Glutamatergic neuron (in vitro differentiated cells): ENCODE data around the gene TMEM233. TPM values are rescaled to one million over a fixed set of nuclear protein-coding genes. Genes with fewer than 3 reads are reported as not detected.

Experiments
- DNase-seq: peaks from one replicate; pipeline ENCODE4 v3.0.0; 2022
- H3K27ac Mint-ChIP-seq: one replicate; pipeline ENCODE4 v1.8.0; 2020; ENCODE audit warnings: mild to moderate bottlenecking, mixed read lengths, inconsistent platforms; ENCODE audit not compliant: unreplicated experiment
- H3K27me3 Mint-ChIP-seq: one replicate; pipeline ENCODE4 v1.8.0; 2020; ENCODE audit warnings: mild to moderate bottlenecking, moderate library complexity, mixed read lengths, inconsistent platforms; ENCODE audit not compliant: unreplicated experiment
- H3K36me3 Mint-ChIP-seq: one replicate; pipeline ENCODE4 v1.8.0; 2020; ENCODE audit warnings: mild to moderate bottlenecking, mixed read lengths, inconsistent platforms; ENCODE audit not compliant: unreplicated experiment
- H3K4me1 Mint-ChIP-seq: one replicate; pipeline ENCODE4 v1.8.0; 2020; ENCODE audit warnings: mild to moderate bottlenecking, low read depth, mixed read lengths, inconsistent platforms; ENCODE audit not compliant: unreplicated experiment
- H3K4me3 Mint-ChIP-seq: one replicate; pipeline ENCODE4 v1.8.0; 2020; ENCODE audit warnings: mild to moderate bottlenecking, mixed read lengths, inconsistent platforms; ENCODE audit not compliant: unreplicated experiment
- H3K9me3 Mint-ChIP-seq: one replicate; pipeline ENCODE4 v1.8.0; 2020; ENCODE audit warnings: mild to moderate bottlenecking, moderate library complexity, mixed read lengths, inconsistent platforms; ENCODE audit not compliant: unreplicated experiment
- total RNA-seq: library from RNA; stranded (reverse); fragmentation: NEBNext Ultra II Directional; extraction: Animal tissue kit (Norgen Biotek cat#: 25700); gene quantifications from one replicate; pipeline ENCODE4 v1.2.1, GENCODE V29; 2021; ENCODE audit not compliant: unreplicated experiment
- TF ChIP-seq, protein P1 (sequence below): fragments of 200-600 bp; sonication (generic); IDR thresholded peaks from one replicate; pipeline ENCODE4 v1.5.0; 2021; ENCODE audit not compliant: partially characterized antibody, unreplicated experiment

The TMEM233 gene
- total RNA-seq, 1 donor from 2014 or later: not detected

GRCh38 chr12:119659289-119659897 lies 65.8 kb downstream of the TMEM233 start:
- DNase-seq: peak; percentile 47
- TF ChIP-seq, protein P1, sequence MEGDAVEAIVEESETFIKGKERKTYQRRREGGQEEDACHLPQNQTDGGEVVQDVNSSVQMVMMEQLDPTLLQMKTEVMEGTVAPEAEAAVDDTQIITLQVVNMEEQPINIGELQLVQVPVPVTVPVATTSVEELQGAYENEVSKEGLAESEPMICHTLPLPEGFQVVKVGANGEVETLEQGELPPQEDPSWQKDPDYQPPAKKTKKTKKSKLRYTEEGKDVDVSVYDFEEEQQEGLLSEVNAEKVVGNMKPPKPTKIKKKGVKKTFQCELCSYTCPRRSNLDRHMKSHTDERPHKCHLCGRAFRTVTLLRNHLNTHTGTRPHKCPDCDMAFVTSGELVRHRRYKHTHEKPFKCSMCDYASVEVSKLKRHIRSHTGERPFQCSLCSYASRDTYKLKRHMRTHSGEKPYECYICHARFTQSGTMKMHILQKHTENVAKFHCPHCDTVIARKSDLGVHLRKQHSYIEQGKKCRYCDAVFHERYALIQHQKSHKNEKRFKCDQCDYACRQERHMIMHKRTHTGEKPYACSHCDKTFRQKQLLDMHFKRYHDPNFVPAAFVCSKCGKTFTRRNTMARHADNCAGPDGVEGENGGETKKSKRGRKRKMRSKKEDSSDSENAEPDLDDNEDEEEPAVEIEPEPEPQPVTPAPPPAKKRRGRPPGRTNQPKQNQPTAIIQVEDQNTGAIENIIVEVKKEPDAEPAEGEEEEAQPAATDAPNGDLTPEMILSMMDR: peak; percentile 85
- H3K4me3 Mint-ChIP-seq: no peak overlapping the region
- no peaks in the 10 kb centered on the region for H3K27me3 Mint-ChIP-seq
- no peaks in the 10 kb centered on the region for H3K36me3 Mint-ChIP-seq
- H3K9me3 Mint-ChIP-seq: peaks cover under 1% of the 10 kb centered on the region
- H3K4me1 Mint-ChIP-seq: no peaks in the 10 kb centered on the region
- no peak overlapping the region for H3K27ac Mint-ChIP-seq

- H3K4me1 Mint-ChIP-seq: no peaks in the 10 kb centered on the region
- no peak overlapping the region for H3K4me3 Mint-ChIP-seq
- H3K27me3 Mint-ChIP-seq: no peaks in the 10 kb centered on the region
- H3K36me3 Mint-ChIP-seq: no peaks in the 10 kb centered on the region
- no peak for DNase-seq
- TF ChIP-seq, protein P1: no peak
- H3K9me3 Mint-ChIP-seq: no peaks in the 10 kb centered on the region
- H3K27ac Mint-ChIP-seq: no peak overlapping the region
Measured at GRCh38 chr12:119660076-119660475, 66.5 kb downstream of the TMEM233 start.

DNA sequence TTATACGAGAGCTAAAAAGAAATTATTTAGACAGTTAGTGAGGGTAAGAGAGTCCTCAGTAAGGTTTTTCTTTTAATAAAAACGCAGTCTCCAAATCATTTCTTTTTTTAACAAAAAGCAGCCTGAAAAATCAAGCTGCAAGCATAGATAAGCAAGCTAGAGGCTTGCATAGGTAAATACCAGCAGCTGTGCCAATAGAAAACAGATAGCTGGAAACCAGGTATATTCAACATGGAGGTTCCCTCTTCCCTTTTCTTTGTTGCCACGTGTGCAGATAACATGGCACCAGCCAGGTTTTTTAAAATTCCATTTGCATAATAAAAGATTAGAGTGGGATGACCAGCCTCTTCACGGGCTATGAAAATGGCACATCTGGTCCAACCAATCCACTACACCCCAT lies 68.3 kb downstream of the TMEM233 start:
- DNase-seq: no peak
- Mint-ChIP-seq H3K36me3 (no peaks in the 10 kb centered on the region), H3K27me3 (no peaks in the 10 kb centered on the region), H3K9me3 (no peaks in the 10 kb centered on the region), H3K4me3 (no peak overlapping the region), H3K4me1 (no peaks in the 10 kb centered on the region), H3K27ac (no peak overlapping the region)
- TF ChIP-seq, protein P1: no peak

GRCh38 chr12:119664642-119665041 lies 71.1 kb downstream of the TMEM233 start:
- Mint-ChIP-seq H3K4me1 (no peaks in the 10 kb centered on the region), H3K27me3 (no peaks in the 10 kb centered on the region), H3K27ac (no peak overlapping the region), H3K9me3 (no peaks in the 10 kb centered on the region), H3K4me3 (no peak overlapping the region), H3K36me3 (no peaks in the 10 kb centered on the region)
- TF ChIP-seq, protein P1: no peak
- DNase-seq: no peak

- peaks cover 2% of the 10 kb centered on the region for H3K4me1 Mint-ChIP-seq
- H3K9me3 Mint-ChIP-seq: no peaks in the 10 kb centered on the region
- no peak for DNase-seq
- H3K4me3 Mint-ChIP-seq: no peak overlapping the region
- no peaks in the 10 kb centered on the region for H3K27me3 Mint-ChIP-seq
- H3K27ac Mint-ChIP-seq: no peak overlapping the region
- TF ChIP-seq, protein P1: no peak
- H3K36me3 Mint-ChIP-seq: no peaks in the 10 kb centered on the region
Measured at GRCh38 chr12:119665164-119665929, 71.8 kb downstream of the TMEM233 start.
